GM18505 (cell line): ENCODE data around the gene BRMS1.

Experiments used
- ATAC-seq: cut with Tn5 transposase; IDR thresholded peaks from one replicate; pipeline ENCODE4 v1.9.1; 2021; ENCODE audit not compliant: unreplicated experiment
- POLR2A ChIP-seq: IDR thresholded peaks from 4 replicates; pipeline ENCODE4 v1.6.1; 2011; ENCODE audit warnings: borderline replicate concordance; ENCODE audit not compliant: insufficient read depth, insufficient read length; ENCODE audit errors: extremely low read depth

BRMS1 gene

DNA sequence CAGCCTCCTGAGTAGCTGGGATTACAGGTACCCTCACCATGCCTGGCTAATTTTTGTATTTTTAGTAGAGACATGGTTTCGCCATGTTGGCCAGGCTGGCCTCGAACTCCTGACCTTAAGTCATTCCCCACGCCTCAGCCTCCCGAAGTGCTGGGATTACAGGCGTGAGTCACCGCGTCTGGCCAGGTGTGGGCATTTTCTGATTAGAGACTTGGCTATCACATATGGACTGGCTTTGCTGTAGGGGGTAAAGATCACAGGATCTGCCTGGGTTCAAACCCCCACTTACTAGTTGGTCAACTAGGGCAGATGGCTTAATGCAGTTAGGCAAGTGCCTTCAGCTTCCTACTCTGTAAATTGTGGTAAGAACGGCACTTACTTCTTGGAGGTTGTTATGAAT, 34.6 kb downstream of the BRMS1 start:
- no peak for TF ChIP-seq POLR2A
- ATAC-seq, result no peak

DNA sequence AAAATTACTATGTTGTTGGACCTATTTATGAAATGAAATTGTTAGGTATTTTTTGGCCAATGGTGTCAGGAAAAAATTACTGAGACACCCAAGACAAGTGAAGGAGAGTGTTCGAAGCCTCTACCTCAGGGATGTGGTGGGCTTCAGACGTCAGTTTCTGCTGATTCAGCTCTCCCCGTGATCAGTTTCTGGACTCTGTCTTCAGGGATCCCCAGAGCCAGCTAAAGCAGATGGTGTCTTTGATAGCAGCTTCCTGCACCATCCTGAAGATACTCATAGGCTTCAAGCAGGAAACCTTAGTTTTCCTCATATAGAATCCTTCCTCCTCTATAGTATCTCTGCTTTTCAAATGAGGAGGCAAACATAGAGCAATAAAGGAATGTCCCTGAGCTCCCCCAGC, 35.4 kb downstream of the BRMS1 start:
- no peak for TF ChIP-seq POLR2A
- no peak for ATAC-seq

DNA sequence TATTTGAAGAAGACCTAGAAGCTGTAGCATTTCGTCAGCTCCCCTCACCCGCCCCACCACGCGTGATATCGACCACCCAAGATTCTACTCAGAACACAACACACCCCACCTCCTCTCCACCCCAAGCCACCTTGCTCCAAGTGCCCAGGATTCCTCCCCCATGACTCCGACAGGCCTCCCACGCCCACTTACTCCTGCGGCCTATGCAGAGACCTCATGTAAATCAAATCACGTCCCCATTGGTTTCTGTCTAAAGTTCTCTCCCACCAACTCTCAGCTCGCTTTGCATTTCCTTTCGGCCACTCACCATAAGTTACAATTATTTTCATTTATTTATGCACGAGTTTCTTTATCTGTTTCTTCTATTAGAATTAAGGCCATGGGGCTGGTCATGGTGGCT, 42.2 kb downstream of the BRMS1 start:
- ATAC-seq, result no peak

DNA sequence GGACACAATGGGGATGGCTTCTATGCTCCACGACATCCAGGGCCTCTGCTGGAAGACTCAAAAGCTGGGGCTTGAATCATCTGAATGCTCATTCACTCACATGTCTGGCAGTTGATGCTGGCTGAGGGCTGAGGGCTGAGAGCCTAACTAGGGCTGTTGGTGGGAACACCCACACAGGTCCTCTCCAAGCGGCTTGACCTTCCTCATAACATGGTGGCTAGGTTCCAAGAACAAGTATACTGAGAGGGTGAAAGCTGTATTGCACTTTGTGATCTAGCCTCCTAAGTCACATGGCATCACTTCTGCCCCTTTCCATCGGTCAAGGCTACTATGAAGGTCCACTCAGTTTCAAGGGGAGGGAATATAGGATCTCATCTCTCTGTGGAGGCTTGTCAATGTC, 45.7 kb downstream of the BRMS1 start:
- no peak for ATAC-seq
- TF ChIP-seq POLR2A, result no peak

More for the DNA sequence above, 42.2 kb downstream of the BRMS1 start:
- no peak for TF ChIP-seq POLR2A

DNA sequence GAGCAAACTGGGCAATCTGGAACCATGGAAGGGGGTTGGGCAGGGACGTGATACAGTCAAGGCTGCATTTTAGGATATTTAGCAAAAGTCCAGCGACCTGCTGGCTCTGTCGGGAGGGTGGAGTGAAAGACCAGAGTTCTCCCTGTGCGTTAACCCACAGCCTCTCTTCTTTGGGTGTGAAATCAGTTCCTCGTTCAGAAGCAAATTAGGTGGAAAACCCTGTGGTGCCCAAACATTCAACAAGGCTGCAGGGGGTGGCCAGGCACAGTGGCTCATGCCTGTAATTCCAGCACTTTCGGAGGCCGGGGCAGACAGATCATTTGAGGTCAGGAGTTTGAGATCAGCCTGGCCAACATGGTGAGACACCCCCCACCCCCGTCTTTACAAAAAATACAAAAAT, 47.3 kb downstream of the BRMS1 start:
- no peak for TF ChIP-seq POLR2A
- no peak for ATAC-seq

DNA sequence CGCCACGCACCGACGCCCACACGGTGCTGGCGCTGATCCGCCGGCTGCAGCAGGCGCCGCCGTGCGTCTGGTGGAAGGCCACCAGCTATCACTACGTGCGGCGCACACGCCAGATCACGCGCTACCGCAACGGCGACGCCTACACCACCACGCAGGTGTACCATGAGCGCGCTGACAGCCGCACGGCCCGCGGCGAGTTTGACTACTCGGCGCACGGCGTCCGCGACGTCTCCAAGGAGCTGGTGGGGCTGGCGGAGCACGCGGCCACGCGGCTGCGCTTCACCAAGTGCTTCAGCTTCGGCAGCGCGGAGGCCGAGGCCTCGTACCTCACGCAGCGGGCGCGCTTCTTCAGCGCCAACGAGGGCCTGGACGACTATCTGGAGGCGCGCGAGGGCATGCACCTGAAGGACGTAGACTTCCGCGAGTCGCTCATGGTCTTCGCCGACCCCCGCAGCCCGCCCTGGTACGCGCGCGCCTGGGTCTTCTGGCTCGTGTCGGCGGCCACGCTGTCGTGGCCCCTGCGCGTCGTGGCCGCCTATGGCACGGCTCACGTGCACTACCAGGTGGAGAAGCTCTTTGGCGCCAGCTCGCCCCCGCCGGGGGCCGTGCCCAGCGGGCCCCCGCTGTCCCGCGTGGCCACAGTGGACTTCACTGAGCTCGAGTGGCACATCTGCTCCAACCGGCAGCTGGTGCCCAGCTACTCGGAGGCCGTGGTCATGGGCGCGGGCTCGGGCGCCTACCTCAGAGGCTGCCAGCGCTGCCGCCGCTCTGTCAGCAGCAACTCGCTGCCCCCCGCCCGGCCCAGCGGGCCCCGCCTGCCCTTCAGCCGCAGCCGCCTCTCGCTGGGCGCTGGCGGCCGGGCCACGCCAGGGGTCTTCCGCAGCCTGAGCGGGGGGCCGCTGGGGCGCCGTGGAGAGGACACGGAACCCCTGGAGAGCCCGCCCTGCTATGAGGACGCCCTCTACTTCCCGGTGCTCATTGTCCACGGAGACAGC, 50.0 kb downstream of the BRMS1 start:
- TF ChIP-seq POLR2A, result no peak
- no peak for ATAC-seq

DNA sequence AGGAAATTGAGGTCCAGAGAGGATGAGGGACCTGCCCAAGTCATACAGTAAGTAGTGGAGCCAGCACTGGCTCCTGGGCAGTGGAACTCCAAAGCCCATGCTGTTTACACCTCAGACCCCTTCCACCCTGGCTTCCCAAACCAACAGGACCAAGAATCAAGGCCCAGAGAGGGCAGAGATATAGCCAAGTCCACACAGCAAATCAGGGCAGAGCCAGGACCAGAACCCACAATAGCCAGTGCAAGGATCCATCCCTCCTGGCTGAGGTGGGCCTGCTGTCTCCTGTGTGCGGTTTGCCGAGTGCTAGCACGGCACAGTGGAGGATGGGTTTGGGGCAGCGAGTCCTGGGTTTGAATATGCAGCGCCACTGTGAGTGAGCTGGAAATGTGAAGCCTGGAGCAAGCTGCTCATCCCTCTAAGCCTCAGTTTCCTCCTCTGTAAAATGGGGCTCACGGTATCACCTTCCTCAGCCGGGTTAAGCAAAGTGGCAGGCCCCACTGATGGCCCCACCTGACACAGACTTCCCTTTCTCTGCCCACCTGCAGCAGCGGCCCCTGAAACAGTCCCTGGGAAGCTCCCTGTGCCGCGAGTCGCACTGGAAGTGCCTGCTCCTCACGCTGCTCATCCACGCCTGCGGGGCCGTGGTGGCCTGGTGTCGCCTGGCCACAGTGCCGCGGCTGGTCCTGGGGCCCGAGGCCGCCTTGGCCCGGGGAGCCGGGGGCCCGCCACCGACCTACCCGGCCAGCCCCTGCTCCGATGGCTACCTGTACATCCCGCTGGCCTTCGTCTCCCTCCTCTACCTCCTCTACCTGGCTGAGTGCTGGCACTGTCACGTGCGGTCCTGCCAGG, 50.9 kb downstream of the BRMS1 start:
- no peak for ATAC-seq
- TF ChIP-seq POLR2A, result no peak

DNA sequence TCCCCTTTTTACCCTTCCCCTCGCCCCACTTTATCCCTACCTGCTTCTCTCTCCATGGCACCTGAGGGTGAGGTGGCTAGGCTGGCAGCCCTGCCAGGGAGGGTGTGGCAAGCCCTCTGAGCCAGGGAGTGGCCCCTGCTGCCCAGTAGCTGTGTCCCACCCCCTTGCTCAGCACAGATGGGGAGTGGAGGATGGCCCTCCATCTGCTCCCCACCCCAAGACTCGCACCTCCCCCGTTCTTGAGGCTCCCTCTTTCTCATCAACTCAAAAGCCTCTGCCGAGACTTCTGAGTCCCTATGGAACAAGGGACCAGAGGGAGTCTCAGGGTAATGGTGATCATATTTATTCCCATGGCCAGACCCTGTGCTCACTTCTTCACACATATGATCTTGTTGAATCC, 51.6 kb downstream of the BRMS1 start:
- ATAC-seq, result no peak
- TF ChIP-seq POLR2A, result no peak

DNA sequence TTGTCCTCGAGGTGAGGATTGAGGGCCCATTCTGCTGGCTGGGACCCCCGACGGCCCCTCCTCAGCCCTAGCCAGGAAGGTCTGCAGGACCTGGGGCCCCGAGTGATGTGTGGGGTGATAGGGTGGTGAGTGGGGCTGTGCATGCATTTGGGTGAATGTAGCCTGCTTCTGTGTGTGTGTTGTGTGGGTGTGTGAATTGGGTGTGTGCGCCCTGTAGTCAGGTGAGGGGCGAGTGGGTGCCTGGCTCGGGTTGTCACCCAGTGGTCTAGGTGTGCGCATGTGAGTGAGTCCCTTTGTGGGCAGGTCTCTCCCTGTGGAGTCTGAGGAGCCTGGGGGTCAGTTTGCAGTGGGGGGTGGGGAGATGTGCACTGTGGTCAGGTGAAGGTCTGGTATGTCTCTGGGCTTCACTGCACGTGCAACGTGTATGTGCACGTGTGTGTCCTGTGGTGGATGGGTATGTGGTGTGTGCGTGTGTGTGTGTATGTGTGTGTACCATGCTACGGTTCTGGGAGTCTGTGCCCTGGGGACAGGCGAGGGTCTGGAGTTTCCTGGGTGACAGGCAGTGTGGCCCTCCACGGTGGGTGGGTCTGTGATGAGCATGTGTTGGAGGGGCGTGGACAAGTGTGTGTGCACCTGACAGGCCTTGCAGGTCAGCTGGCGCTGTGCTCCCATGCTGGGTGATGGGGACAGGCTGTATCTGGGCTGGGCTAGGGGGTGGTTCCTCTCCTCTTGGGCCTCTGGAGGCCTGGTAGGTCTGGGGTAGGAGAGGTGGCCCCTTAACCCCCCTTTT, 52.2 kb downstream of the BRMS1 start:
- no peak for ATAC-seq
- no peak for TF ChIP-seq POLR2A

DNA sequence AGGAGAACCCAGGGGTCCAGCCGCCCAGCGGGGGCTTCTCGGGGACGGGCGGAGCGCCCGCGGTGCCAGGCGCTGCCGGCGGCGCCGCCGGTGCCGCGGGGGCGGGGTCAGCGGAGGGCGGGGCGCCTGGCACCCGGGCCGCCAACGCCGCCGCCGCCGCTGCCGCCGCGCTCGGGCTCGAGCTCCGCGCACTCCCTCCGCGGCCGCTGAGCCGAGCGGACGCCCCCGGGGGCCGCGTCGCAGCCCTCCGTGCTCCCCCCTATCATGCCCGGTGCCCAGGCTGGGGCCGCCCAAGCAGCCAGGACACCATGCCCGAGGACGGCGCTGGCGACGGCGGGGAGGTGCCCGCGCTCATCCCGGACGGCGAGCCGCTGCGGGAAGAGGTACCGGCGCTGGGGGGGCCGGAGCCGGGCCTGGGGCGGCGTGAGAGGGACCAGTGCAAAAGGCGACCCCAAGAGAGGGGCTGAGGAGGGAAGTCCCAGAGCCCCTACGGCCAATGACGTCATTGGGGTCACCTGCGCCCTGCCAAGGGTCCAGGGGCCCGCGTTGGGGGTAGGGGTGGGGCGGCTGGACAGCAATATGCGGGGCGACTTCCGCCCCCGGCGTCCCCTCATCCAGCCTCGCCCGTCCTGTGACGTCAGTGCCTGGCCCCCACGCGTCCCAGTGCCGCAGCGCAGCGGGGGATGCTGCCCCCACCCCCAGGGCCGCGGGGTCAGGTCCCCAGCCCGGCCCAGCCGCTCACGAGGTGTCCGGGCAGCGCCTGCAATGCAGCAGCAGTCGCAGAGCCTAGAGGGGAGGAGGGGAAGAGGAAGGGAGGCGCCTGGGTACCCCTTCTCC, 53.0 kb downstream of the BRMS1 start, which contains the start of gene TMEM151A:
TSS of gene TMEM151A (plus strand) at position 189 of the 837 bp plus-strand sequence. CDS start at position 309, 120 bp downstream.
- TF ChIP-seq POLR2A, result no peak
- ATAC-seq, result no peak

DNA sequence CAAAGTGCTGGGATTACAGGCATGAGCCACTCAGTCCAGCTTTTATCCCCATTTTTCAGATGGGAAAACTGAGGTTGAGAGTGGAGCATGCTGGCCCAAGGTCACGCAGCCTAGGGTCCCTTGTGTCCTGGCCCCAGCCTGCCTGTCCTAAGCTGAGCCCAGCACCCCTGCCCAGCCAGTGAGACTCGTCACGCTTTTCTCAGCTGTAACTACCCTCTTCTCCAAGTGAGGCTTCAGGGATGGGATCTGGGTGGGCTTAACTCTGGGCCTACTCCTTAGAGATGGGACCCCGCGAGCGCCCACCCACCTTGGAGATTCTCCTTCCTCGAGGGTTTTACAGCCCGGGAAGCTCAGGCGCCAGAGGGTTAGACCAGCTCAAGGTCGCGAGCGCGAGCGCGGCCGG, 53.6 kb downstream of the BRMS1 start:
- TF ChIP-seq POLR2A, result no peak
- no peak for ATAC-seq

DNA sequence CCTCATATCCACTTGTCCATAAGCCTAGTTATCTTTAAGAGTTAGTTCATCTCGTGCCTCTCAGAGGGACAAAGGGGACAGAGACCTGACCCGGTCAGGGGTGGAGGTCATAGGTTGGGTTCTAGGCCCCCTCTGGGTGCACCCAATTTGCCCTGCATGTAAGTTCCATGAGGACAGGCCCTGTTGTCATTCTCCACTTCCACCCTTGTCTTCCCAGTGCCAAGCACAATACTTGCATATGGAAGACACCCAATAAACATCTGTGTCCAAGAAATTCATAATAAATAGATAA, 54.6 kb downstream of the BRMS1 start:
- TF ChIP-seq POLR2A, result no peak
- ATAC-seq, result no peak
